ENCODE data around the gene CFP.

GRCh38 chrX:47632666-47633065, 2.9 kb upstream of the CFP start:
- TF ChIP-seq CTCF (IDR thresholded peaks at IDR 0.05) (no peak), ZFX (IDR thresholded peaks at IDR 0.05; ENCODE audit: borderline replicate concordance) (no peak)
